ENCODE measurements around the gene IFT27.
A peak's percentile ranks its signal among the peaks of the same experiment; 100 is the strongest.

Gene IFT27

DNA sequence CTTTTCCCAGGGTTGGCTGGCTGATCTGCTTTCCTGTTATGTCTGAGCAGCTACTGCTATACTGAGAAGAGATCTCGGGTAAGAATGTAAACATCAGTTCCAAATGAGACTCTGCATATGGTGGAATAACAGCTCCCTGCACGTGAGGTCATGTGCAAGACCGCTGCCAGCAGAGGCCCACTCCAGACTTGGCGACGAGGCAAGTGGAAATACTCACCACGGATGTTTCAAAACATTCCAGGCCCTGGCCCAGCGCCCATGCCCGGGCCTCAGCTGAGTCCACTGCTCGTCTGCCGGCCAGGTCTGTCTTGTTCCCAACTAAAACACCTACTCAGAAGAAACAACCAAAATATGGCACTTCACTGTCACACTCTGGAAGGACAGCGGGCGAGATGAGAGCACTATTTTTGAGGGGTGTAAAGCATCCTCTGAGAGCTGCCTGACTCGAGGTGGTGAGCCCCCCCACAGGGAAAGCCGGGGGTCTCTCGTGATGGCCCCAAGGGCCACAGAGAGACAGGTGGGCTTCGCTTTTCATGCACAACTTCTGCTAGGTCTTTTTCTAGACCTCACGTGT lies 13.1 kb downstream of the IFT27 start:
- no peak for TF ChIP-seq CTCF (IDR thresholded peaks at IDR 0.05; ENCODE audit: control insufficient read depth, extremely low read depth, insufficient read depth)
- no peak overlapping the region for H3K4me3 ChIP-seq (ENCODE audit: low read depth, low read length)
- DNase-seq (ENCODE audit: low read depth): no peak

DNA sequence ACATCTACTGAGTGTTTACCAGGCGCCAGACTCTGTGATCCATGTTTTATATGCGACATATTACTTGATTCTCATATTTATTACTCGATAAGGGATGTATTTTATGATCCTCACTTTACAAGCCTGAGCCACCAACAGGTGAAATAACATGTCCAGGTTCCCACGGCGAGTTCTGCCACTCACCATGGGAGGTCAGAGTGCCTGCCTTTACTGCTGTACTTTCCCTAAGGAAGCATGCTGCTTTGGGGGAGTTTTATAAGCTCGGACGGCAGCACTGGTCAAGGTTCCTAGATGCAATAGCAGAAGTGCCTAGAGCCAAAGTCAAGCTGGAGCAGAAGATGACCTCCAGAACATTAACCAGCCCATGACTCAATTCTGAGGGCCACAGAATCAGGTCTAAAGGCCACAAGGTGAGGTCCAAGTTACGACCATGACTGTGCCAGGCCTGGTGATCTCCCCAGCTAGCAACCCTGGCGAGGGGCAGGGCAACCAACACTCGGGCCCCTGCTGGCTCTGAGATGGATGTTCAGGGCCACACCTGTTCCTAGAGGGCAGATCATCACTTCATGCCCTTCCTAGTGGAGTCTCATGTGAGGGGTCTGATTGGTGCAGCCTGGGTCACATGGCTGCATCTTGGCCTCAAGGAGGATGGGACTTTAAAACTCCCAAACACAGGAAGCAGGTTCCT lies 14.2 kb downstream of the IFT27 start:
- no peak for DNase-seq (ENCODE audit: low read depth)
- no peak overlapping the region for H3K4me3 ChIP-seq (ENCODE audit: low read depth, low read length)
- TF ChIP-seq CTCF (IDR thresholded peaks at IDR 0.05; ENCODE audit: control insufficient read depth, extremely low read depth, insufficient read depth): no peak

DNA sequence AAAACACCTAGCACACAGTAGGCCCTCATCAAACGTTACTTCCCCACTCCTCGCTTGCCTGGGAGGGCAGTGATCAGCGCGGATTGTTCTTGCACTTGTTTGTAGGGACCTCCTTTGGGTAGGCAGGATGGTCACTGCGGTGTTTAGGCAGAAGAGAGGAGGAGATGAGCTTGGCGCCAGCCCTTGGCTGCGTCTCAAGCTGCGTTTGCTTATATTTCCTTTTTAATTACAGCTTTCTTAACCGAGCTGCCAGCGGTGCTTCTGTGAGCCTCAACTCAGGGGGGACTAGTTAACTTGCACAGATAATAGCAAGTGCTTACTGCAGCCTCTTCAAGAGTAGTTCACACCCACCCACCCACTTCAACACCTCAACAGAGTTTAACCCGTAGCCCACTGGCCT lies 15.1 kb downstream of the IFT27 start:
- no peak overlapping the region for H3K4me3 ChIP-seq (ENCODE audit: low read depth, low read length)
- no peak for DNase-seq (ENCODE audit: low read depth)
- no peak for TF ChIP-seq CTCF (IDR thresholded peaks at IDR 0.05; ENCODE audit: control insufficient read depth, extremely low read depth, insufficient read depth)

GRCh38 chr22:36759481-36760159 lies 16.3 kb downstream of the IFT27 start:
- TF ChIP-seq CTCF (IDR thresholded peaks at IDR 0.05; ENCODE audit: control insufficient read depth, extremely low read depth, insufficient read depth): no peak
- no peak overlapping the region for H3K4me3 ChIP-seq (ENCODE audit: low read depth, low read length)
- no peak for DNase-seq (ENCODE audit: low read depth)

DNA sequence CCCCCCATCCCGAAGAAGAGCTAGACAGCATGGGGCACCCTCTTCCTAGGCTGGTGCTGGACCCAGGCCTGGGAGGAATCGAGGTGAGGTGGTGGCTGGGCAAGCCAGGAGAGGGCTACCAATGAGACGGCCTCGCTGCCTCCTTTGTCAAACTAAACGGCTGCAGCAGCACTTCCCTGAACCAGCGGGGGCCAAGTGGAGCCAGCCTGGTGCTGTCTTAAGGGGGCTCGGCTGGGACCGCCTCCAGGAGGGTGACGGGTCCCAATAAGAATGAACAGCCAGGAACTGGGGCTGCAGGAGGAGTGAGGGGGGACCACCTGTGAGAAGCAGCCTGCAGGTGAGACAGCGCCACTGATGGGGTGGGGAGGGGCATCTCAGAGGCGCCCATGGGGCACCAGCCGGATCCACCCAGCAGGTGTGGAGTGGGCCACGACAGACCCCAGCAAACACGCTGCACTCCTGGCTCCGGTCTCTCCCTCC lies 17.1 kb downstream of the IFT27 start:
- no peak overlapping the region for H3K4me3 ChIP-seq (ENCODE audit: low read depth, low read length)
- no peak for DNase-seq (ENCODE audit: low read depth)
- TF ChIP-seq CTCF (IDR thresholded peaks at IDR 0.05; ENCODE audit: control insufficient read depth, extremely low read depth, insufficient read depth): no peak

DNA sequence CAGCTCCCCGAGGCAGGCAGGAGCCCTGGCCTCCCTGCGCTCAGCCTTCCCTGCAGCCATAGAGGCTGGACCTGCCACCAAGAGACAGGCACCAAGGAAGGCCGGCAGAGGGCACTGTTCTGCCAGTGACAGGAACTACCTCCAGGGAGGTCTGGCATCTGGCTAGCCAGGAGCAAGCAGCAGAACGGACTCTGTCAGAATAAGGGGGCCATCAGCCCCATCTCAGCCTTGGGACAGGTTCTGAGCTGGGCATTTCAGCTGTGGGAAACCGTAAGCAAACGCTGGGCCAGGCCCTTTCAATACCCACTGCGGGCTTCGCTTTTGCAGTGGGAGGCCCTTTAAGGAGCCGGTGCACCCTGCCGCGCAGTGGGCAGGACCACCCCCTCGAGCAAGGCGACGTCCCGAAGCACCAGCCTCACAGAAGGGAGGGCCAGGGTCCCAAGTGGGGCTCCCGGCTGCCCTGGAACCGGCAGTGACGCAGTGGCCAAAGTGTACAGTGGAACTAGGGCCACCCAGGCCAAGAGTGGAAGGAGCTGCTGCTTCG lies 18.2 kb downstream of the IFT27 start:
- TF ChIP-seq CTCF (IDR thresholded peaks at IDR 0.05; ENCODE audit: control insufficient read depth, extremely low read depth, insufficient read depth): peak; percentile 83
- no peak overlapping the region for H3K4me3 ChIP-seq (ENCODE audit: low read depth, low read length)
- DNase-seq (ENCODE audit: low read depth): no peak

Measured in LNCaP clone FGC (cell line).